GM19193 (cell line): Measurements from ENCODE around the gene IVL.

Source experiments
- POLR2A ChIP-seq: IDR thresholded peaks from 4 replicates; pipeline ENCODE4 v1.6.1; 2011; ENCODE audit not compliant: insufficient read depth, insufficient read length; ENCODE audit errors: extremely low read depth

The IVL gene

DNA sequence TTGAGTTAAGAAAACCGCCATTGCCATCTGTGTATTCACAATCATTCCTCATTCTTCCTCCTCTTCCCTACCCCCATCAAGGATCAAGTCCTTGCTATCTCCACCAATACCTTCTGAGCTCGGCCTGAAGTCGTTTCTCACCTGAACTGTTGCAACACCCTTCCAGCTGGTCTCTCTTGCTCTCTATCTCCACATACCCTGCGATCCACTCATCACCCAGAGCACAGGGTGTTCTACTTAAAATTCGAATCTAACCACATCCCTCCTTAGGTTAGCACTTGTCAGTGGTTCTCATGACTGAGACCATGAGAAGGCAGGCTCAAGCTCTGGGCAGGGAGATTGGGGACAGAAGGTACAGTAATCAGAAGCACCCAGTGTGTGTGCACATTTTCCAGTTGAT is 4.6 kb downstream of the IVL start:
- TF ChIP-seq POLR2A: no peak

- no peak for TF ChIP-seq POLR2A
Measured at GRCh38 chr1:152917794-152918193, 9.4 kb downstream of the IVL start.

GRCh38 chr1:152919071-152919470 is 10.7 kb downstream of the IVL start:
- TF ChIP-seq POLR2A: no peak

GRCh38 chr1:152924191-152924590 is 15.8 kb downstream of the IVL start:
- TF ChIP-seq POLR2A: no peak

DNA sequence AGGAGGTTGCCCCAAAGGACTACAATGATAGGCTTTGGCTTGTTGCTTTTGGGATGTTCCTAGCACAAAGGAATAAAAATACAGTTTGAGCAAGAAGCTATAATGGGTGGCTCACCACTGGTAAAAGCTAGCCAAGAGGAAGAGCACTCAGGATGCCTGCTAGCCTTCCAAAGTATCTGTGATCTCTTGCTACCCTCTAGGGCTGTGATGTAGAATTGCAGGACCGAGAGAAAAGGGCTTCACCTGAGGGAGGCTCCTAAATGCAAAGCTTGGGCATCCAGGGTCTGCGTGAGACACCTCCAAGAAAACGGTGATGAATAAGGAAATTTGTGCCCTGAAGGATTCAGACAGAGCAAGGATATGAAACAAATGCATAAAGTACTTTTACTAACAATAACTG is 17.7 kb downstream of the IVL start:
- no peak for TF ChIP-seq POLR2A

- TF ChIP-seq POLR2A: no peak
Measured at GRCh38 chr1:152928671-152929070, 20.3 kb downstream of the IVL start.

GRCh38 chr1:152932170-152932811 is 23.9 kb downstream of the IVL start:
- TF ChIP-seq POLR2A: no peak

DNA sequence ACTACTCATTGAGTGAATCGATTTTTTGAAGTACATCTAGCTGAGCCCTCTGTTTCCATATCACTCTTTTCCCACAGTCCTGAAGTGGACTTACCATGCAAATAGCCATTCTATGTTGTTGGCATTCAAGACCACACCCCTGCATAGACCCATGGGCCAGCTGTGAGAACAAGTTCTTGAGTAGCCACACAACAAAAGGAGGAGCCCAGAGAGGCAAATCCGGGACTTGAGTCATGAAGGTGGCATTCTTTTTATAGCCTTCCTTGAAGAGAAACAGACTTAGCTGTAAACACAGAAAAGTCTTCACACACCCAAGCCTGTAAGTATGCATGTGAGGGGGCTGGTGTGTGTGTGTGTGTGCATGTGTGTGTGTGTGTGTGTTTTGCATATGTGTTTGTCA is 24.9 kb downstream of the IVL start:
- no peak for TF ChIP-seq POLR2A

DNA sequence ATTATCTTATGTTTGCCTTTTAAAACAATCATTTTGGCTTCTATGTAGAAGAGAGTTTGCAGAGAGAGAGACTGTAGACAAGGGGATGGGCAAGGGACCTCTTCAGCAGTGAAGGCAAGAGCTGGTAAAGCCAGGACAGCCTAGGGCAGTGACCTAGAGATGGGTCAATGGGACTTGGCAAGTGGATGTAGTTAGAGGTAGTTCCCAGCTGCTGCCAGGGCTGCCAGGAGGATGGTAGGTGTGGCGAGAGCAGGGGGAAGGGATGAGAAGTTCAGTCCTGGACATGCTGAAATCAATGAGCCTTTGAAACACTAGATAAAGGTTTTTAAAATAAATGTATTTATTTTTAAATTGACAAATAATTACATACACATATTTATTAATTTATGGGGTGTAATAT is 32.3 kb downstream of the IVL start:
- no peak for TF ChIP-seq POLR2A

- no peak for TF ChIP-seq POLR2A
Measured at GRCh38 chr1:152941037-152941711, 32.8 kb downstream of the IVL start.

- no peak for TF ChIP-seq POLR2A
Measured at GRCh38 chr1:152942161-152942560, 33.8 kb downstream of the IVL start.

- no peak for TF ChIP-seq POLR2A
Measured at GRCh38 chr1:152946248-152946647, 37.9 kb downstream of the IVL start.

DNA sequence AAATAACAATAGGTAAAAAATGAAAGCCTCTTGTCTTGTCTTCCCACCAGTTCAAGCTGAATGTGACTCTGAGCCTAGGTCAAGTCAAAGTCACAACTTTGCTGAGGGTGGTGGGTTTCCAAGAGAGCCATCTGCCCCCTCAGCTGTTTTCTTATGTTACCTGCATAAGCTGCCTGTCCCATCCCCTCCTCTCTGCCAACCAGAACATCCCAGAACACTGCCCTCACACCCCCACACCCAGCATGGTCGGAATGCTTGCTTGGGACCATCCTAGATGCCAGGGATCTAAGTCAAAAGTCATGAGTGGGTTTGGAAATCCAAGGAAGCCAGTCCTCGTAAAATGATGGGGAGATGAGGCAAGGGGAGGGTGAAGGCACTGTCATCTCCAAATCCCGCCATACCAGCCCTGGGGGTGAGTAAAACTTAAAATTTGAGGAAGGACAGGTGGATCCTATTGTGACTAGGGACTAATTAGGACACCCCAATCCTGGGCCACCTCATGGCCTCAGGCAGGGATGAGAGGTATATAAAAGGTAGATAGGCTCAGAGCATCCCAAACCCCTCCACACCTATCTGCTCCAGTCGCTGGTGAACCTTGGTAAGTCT is 38.4 kb downstream of the IVL start, which contains the start of gene SPRR5:
SPRR5 (plus strand) TSS at position 556 of the 606 bp plus-strand sequence. CDS start 1,349 bp downstream, outside the sequence.
- TF ChIP-seq POLR2A: no peak

- TF ChIP-seq POLR2A: no peak
Measured at GRCh38 chr1:152951711-152952110, 43.4 kb downstream of the IVL start.

DNA sequence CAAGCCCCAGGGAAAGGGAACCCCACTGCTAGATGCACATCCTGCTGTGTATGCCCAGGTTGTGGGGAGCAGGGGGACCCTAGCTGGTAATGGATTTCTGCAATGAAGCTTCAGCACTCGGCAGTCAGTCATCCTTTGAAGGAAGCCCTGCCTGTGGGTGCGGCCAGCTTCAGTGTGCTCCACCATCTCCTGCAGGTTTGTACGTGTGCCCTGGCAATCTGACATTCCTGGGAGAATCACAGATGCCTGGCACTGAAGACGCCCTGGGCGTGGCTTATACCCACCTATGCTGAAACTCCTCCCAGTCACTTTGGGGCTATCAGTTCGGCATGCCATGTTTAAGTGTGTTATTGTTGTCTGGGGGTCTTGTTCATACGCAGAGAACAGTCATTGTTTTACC is 45.4 kb downstream of the IVL start:
- TF ChIP-seq POLR2A: no peak

DNA sequence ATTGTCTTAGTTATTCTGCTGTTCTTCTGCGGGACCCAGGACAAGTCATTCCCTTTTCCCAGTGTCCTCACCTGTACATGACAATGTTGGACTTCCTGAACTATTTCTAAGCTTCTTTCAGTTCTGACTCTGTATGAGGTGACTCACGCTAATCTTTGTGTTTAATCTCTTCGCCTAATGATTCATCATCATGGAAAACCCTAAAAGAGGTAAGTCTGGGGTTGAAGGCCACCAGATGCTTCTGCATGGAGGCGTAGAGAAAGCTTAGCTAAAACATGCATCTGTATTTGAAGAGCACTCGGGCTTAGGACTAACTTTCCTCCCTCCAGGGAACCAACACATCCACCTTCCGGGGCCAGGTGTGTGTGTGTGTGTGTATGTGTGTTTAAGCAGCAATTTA is 46.1 kb downstream of the IVL start:
- no peak for TF ChIP-seq POLR2A
